Hepatocyte (in vitro differentiated cells): ENCODE results near the gene GRIK2. TPM values are rescaled to one million over a fixed set of nuclear protein-coding genes. Genes with fewer than 3 reads are reported as not detected.

ENCODE experiments used
- DNase-seq: peaks from one replicate; pipeline ENCODE4 v3.0.0-alpha.2; 2016; ENCODE audit warnings: low spot score
- H2AFZ ChIP-seq: fragments of 200-600 bp; sonication (generic); 2 replicates; pipeline ENCODE4 v1.6.0; 2016; ENCODE audit warnings: antibody characterized with exemption, mild to moderate bottlenecking
- H3K27ac ChIP-seq: fragments of 200-600 bp; sonication (generic); 2 replicates; pipeline ENCODE4 v1.5.1; 2016; ENCODE audit warnings: mild to moderate bottlenecking
- H3K27me3 ChIP-seq: fragments of 200-600 bp; sonication (generic); 2 replicates; pipeline ENCODE4 v1.6.1; 2016
- H3K36me3 ChIP-seq: fragments of 200-600 bp; sonication (generic); replicated peaks from 2 replicates; pipeline ENCODE4 v1.5.1; 2016; ENCODE audit warnings: low read depth; ENCODE audit not compliant: insufficient read depth
- H3K4me1 ChIP-seq: fragments of 200-600 bp; sonication (generic); 2 replicates; pipeline ENCODE4 v1.5.1; 2016; ENCODE audit warnings: mild to moderate bottlenecking, moderate library complexity; ENCODE audit not compliant: insufficient read depth
- H3K4me2 ChIP-seq: fragments of 200-600 bp; sonication (generic); 2 replicates; pipeline ENCODE4 v1.6.0; 2016
- H3K4me3 ChIP-seq: fragments of 200-600 bp; sonication (generic); 2 replicates; pipeline ENCODE4 v1.5.1; 2016; ENCODE audit warnings: mild to moderate bottlenecking
- H3K79me2 ChIP-seq: fragments of 200-600 bp; sonication (generic); 2 replicates; pipeline ENCODE4 v1.6.0; 2017; ENCODE audit warnings: mild to moderate bottlenecking
- H3K9me2 ChIP-seq: fragments of 200-600 bp; sonication (generic); replicated peaks from 2 replicates; pipeline ENCODE4 v1.6.0; 2017; ENCODE audit warnings: mild to moderate bottlenecking; ENCODE audit not compliant: insufficient read depth
- H3K9me3 ChIP-seq: fragments of 200-600 bp; sonication (generic); 2 replicates; pipeline ENCODE4 v1.5.1; 2016; ENCODE audit warnings: low read depth, mild to moderate bottlenecking
- H4K20me1 ChIP-seq: fragments of 200-600 bp; sonication (generic); 2 replicates; pipeline ENCODE4 v1.6.0; 2016; ENCODE audit warnings: mild to moderate bottlenecking; ENCODE audit not compliant: insufficient read depth, poor library complexity, severe bottlenecking
- CTCF ChIP-seq: fragments of 200-600 bp; sonication (generic); IDR thresholded peaks from 2 replicates; pipeline ENCODE4 v1.5.1; 2016; ENCODE audit warnings: antibody characterized with exemption, mild to moderate bottlenecking; ENCODE audit not compliant: poor library complexity
- EZH2 ChIP-seq: fragments of 200-600 bp; sonication (generic); IDR thresholded peaks from 2 replicates; pipeline ENCODE4 v1.6.1; 2016; ENCODE audit warnings: antibody characterized with exemption, mild to moderate bottlenecking, borderline replicate concordance
- EZH2phosphoT487 ChIP-seq: fragments of 200-600 bp; sonication (generic); IDR thresholded peaks from one replicate; pipeline ENCODE4 v1.6.1; 2018; ENCODE audit warnings: antibody characterized with exemption, mild to moderate bottlenecking, low read depth, moderate library complexity; ENCODE audit not compliant: unreplicated experiment, severe bottlenecking
- WGBS: methylation state at CpG from one replicate; pipeline ENCODE4 v1.1.6; 2016; ENCODE audit warnings: low lambda C conversion rate; ENCODE audit errors: missing lambda C conversion rate; 5-methylcytosine and 5-hydroxymethylcytosine counted together
- polyA plus RNA-seq: library from polyadenylated mRNA; unstranded; fragments of >200 nt; fragmentation: Nextera tagmentation; extraction: Ambion mirVana; gene quantifications from 2 replicates; pipeline ENCODE4 v1.2.1, GENCODE V29; 2016
- total RNA-seq: library from RNA; depleted of rRNA; stranded (reverse); fragments of >200 nt; gene quantifications from 2 replicates; pipeline ENCODE4 v1.2.3, GENCODE V29; 2014

Gene GRIK2
- total and polyA plus RNA-seq, 2 experiments from 2014 or later = 5.8 to 6.2 TPM

- no peak overlapping the region for H3K4me2 ChIP-seq
- H3K4me1 ChIP-seq = no peaks in the 10 kb centered on the region
- H3K9me2 ChIP-seq = no peaks in the 10 kb centered on the region
- no peak for TF ChIP-seq EZH2phosphoT487
- TF ChIP-seq CTCF = no peak
- TF ChIP-seq EZH2 = no peak
- no peaks in the 10 kb centered on the region for H3K36me3 ChIP-seq
- no peaks in the 10 kb centered on the region for H4K20me1 ChIP-seq
- no peak overlapping the region for H3K27ac ChIP-seq
- no peaks in the 10 kb centered on the region for H3K27me3 ChIP-seq
- 83% methylated on average over 1 of the region's 1 CpG for WGBS
- DNase-seq = no peak
- no peak overlapping the region for H2AFZ ChIP-seq
- H3K79me2 ChIP-seq = no peaks in the 10 kb centered on the region
- no peaks in the 10 kb centered on the region for H3K9me3 ChIP-seq
- H3K4me3 ChIP-seq = no peak overlapping the region
Measured at GRCh38 chr6:101779051-101779844, 385.7 kb downstream of the GRIK2 start.

GRCh38 chr6:101783287-101783686 lies 389.8 kb downstream of the GRIK2 start:
- H3K4me3 ChIP-seq = no peak overlapping the region
- no peaks in the 10 kb centered on the region for H3K4me1 ChIP-seq
- no peaks in the 10 kb centered on the region for H4K20me1 ChIP-seq
- 100% methylated on average over 1 of the region's 1 CpG for WGBS
- TF ChIP-seq EZH2phosphoT487 (no peak), CTCF (no peak), EZH2 (no peak)
- H3K36me3 ChIP-seq = no peaks in the 10 kb centered on the region
- no peak overlapping the region for H2AFZ ChIP-seq
- H3K9me2 ChIP-seq = no peaks in the 10 kb centered on the region
- no peaks in the 10 kb centered on the region for H3K79me2 ChIP-seq
- H3K27ac ChIP-seq = no peak overlapping the region
- no peak for DNase-seq
- H3K27me3 ChIP-seq = no peaks in the 10 kb centered on the region
- H3K9me3 ChIP-seq = no peaks in the 10 kb centered on the region
- no peak overlapping the region for H3K4me2 ChIP-seq

- DNase-seq = no peak
- H3K9me3 ChIP-seq = no peaks in the 10 kb centered on the region
- no peak for TF ChIP-seq EZH2
- no peak for TF ChIP-seq CTCF
- TF ChIP-seq EZH2phosphoT487 = no peak
- H2AFZ ChIP-seq = no peak overlapping the region
- H3K4me2 ChIP-seq = no peak overlapping the region
- no peaks in the 10 kb centered on the region for H3K27me3 ChIP-seq
- no peak overlapping the region for H3K27ac ChIP-seq
- no peak overlapping the region for H3K4me3 ChIP-seq
- 88% methylated on average over 2 of the region's 2 CpGs for WGBS
- no peaks in the 10 kb centered on the region for H3K79me2 ChIP-seq
- no peaks in the 10 kb centered on the region for H3K36me3 ChIP-seq
- H3K4me1 ChIP-seq = no peaks in the 10 kb centered on the region
- no peaks in the 10 kb centered on the region for H4K20me1 ChIP-seq
- no peaks in the 10 kb centered on the region for H3K9me2 ChIP-seq
Measured at GRCh38 chr6:101784094-101784493, 390.6 kb downstream of the GRIK2 start.
